Lower leg skin (tissue), 4 donors: Measurements from ENCODE around the gene ATOH8. TPM values are rescaled to one million over a fixed set of nuclear protein-coding genes. Genes with fewer than 3 reads are reported as not detected.

Experiments
- DNase-seq, 2 donors: peaks; one replicate each; pipeline ENCODE4 v3.0.0-alpha.2; 2019; ENCODE audit warnings: low spot score in 2 of 2
- H3K4me3 ChIP-seq: fragments of 200-600 bp; sonication (generic); 2 replicates; pipeline ENCODE4 v1.5.1; 2017; ENCODE audit warnings: mild to moderate bottlenecking, low read depth; ENCODE audit not compliant: poor library complexity, severe bottlenecking
- POLR2A ChIP-seq, 2 donors: fragments of 450-650 bp; IDR thresholded peaks; one replicate each; pipeline ENCODE4 v1.6.1; 2016 to 2017; ENCODE audit warnings: antibody characterized with exemption in 2 of 2, mild to moderate bottlenecking in 1 of 2, moderate library complexity in 1 of 2
- WGBS, 2 donors: methylation state at CpG; one replicate each; pipeline ENCODE4 v1.1.5; 2018; 5-methylcytosine and 5-hydroxymethylcytosine counted together
- intact Hi-C: fragments of 100-400 bp; cut with DNase I; formaldehyde crosslinking; loops from one replicate; pipeline ENCODE4 v1.15.0; 2023; ENCODE audit warnings: low total_unique reads
- total RNA-seq, 4 donors: library from RNA; depleted of rRNA; stranded (reverse); fragments of >200 nt; gene quantifications; one replicate each; pipeline ENCODE4 v1.1.0, GENCODE V29; 2016
- TF ChIP-seq, protein P1 (sequence below), 3 donors: fragments of 450-650 bp; IDR thresholded peaks; one replicate each; pipeline ENCODE4 v1.5.1; 2016; ENCODE audit warnings: antibody characterized with exemption in 3 of 3, mild to moderate bottlenecking in 3 of 3, moderate library complexity in 2 of 3

The ATOH8 gene
- total RNA-seq, 4 donors from 2014 or later = 27.3 to 79.8 (median 33.7) TPM

DNA sequence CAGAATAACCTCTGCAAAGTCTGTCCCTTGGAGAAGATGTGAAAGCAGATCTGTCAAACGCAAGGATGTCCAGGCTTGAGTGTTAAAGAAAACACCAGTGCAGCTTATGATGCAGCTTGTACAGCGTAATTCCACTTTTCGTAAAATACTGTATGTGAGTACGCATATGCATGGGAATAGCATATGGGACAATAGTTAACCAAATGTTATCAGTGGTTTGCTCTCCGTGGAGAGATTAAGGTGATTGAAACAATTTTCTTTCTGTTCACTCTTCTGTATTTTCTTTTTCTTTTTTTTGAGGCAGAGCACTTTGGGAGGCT, 27.2 kb downstream of the ATOH8 start:
- no peak overlapping the region for H3K4me3 ChIP-seq
- TF ChIP-seq, protein P1, sequence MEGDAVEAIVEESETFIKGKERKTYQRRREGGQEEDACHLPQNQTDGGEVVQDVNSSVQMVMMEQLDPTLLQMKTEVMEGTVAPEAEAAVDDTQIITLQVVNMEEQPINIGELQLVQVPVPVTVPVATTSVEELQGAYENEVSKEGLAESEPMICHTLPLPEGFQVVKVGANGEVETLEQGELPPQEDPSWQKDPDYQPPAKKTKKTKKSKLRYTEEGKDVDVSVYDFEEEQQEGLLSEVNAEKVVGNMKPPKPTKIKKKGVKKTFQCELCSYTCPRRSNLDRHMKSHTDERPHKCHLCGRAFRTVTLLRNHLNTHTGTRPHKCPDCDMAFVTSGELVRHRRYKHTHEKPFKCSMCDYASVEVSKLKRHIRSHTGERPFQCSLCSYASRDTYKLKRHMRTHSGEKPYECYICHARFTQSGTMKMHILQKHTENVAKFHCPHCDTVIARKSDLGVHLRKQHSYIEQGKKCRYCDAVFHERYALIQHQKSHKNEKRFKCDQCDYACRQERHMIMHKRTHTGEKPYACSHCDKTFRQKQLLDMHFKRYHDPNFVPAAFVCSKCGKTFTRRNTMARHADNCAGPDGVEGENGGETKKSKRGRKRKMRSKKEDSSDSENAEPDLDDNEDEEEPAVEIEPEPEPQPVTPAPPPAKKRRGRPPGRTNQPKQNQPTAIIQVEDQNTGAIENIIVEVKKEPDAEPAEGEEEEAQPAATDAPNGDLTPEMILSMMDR (IDR thresholded peaks at IDR 0.05) = no peak
- TF ChIP-seq POLR2A (IDR thresholded peaks at IDR 0.05) = no peak
- DNase-seq = no peak
- 84 to 86% methylated on average over 5 of the region's 5 CpGs for WGBS, 2 donors
- intact Hi-C loops = no loop called here

DNA sequence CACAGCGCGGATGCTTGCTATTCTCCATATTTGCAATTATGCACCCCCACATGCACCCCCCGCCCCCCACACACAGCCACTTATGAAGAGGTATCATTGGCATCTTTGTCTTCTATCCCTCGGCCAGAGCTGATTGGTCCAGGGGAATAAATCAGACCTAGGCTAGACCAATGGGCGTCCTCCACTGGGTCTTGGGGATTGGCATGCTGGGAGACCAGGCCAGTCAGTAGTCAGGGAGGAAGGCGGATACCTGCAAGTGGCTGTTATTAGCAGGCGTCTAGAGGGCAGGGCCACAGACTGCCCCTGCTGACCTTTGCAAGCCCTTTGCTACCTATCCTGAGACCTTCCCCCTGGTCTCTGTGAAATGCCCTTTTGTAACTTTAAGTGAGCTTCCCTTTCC, 30.0 kb downstream of the ATOH8 start:
- no peak for DNase-seq
- TF ChIP-seq, protein P1 (IDR thresholded peaks at IDR 0.05) = no peak
- TF ChIP-seq POLR2A (IDR thresholded peaks at IDR 0.05) = no peak
- 95% methylated on average over 7 of the region's 7 CpGs for WGBS, 2 donors
- intact Hi-C loops = no loop called here
- no peak overlapping the region for H3K4me3 ChIP-seq

DNA sequence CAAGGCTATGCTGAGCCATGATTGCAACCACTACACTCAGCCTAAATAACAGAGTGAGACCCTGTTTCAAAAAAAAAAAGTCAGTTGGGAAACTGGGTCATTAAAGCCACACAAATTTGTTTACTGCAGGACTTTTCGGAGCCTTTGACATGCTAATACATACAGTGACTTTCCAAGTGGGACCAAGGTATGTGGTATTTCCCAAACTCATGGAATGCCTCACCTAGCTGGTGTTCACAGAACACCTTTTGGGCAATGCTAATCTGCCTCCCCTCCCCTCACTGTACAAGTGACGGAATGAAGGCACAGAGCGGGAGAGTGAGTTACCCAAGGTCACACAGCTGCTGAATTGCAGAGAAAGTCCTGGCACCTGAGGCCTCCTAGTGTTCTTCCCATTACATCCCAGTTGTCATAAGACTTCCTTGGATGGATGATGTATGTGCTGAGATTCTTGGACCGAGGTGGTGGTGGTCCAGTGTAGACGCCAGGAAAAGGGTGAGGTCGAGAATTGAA, 30.7 kb downstream of the ATOH8 start:
- no peak overlapping the region for H3K4me3 ChIP-seq
- intact Hi-C loops = no loop called here
- 90 to 91% methylated on average over 6 of the region's 6 CpGs for WGBS, 2 donors
- DNase-seq = no peak
- TF ChIP-seq, protein P1 (IDR thresholded peaks at IDR 0.05) = no peak
- TF ChIP-seq POLR2A (IDR thresholded peaks at IDR 0.05) = no peak

DNA sequence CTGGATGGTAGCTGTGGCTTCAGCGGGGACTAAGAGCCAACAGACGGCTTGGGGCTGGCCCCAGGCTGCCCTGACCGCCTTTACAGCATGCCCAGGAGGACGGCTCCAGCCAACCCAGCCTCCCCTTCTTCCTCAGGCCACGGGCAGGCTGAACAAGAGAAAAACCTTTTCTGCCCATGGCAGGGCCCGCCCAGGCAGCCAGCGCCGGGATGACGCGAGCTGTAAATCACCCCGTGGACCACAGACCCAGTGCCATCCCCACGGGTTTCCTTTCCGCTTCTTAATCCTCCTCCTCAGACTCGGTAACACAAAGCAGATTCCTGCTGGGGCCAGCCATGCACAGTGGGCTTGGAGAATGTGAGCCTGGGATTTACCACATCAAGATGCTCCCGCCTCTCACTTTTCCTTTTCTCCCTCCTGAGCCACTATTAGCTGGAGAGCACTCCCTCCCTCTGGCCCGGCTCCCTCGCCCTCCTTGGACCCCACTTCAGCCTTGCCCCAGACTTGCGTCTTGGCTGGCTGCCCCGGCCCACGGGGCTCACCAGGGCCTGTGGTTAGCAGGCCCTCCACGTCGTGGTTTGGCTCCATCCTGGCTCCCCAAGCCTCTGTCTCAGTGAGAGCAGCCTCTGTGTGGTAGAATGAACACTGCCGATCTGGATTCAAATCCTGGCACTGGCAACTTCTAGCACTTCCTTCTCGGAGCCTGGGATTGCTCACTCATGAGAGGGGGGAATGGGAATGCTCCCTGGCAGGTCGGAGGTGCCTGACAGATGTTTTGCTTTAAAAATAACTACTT, 31.4 kb downstream of the ATOH8 start:
- H3K4me3 ChIP-seq = no peak overlapping the region
- 48 to 58% methylated on average over 24 to 25 of the region's 25 CpGs for WGBS, 2 donors
- TF ChIP-seq, protein P1 (IDR thresholded peaks at IDR 0.05) = no peak
- no peak for TF ChIP-seq POLR2A (IDR thresholded peaks at IDR 0.05)
- DNase-seq = peak in 1 of 2 donors; percentile 84
- intact Hi-C loops = no loop called here

DNA sequence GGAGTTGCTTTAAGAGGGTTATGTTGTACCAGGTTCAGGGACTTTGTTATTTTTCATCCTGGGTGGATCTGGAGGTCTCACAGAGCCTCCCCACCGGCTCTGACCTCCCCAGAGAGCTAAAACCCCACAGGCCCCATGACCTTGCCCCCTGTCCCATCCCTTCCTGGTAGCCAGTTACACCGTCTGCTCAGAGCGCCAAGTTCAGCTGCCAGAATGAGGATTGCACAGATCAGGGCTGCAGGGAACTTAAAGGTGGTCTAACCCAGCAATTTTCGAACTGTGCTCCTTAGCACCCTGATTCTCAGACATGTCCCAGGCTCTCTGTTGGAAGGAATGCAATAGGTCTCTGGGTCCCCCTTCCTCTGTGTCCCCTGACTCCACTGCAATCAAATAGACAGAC, 32.1 kb downstream of the ATOH8 start:
- no peak overlapping the region for H3K4me3 ChIP-seq
- 69 to 78% methylated on average over 4 of the region's 4 CpGs for WGBS, 2 donors
- TF ChIP-seq POLR2A (IDR thresholded peaks at IDR 0.05) = no peak
- TF ChIP-seq, protein P1 (IDR thresholded peaks at IDR 0.05) = no peak
- peak in 1 of 2 donors; percentile 68 for DNase-seq
- intact Hi-C loops = no loop called here
